GM19372 (cell line): Measurements from ENCODE around the gene CHRDL2.

Experiments used
- ATAC-seq: cut with Tn5 transposase; IDR thresholded peaks from one replicate; pipeline ENCODE4 v1.9.1; 2021; ENCODE audit warnings: mild to moderate bottlenecking, low read depth, moderate library complexity; ENCODE audit not compliant: unreplicated experiment

The CHRDL2 gene

GRCh38 chr11:74717221-74717969, 13.8 kb downstream of the CHRDL2 start:
- no peak for ATAC-seq

GRCh38 chr11:74714904-74715303, 16.3 kb downstream of the CHRDL2 start:
- no peak for ATAC-seq

GRCh38 chr11:74713686-74714085, 17.5 kb downstream of the CHRDL2 start:
- no peak for ATAC-seq

GRCh38 chr11:74710281-74710938, 20.8 kb downstream of the CHRDL2 start:
- ATAC-seq = no peak

- ATAC-seq = no peak
Observed at GRCh38 chr11:74709175-74709574, 22.1 kb downstream of the CHRDL2 start.

- no peak for ATAC-seq
Observed at GRCh38 chr11:74707602-74708510, 23.4 kb downstream of the CHRDL2 start.

- ATAC-seq = no peak
Observed at GRCh38 chr11:74707182-74707581, 24.0 kb downstream of the CHRDL2 start.

GRCh38 chr11:74703211-74703610, 28.0 kb downstream of the CHRDL2 start:
- no peak for ATAC-seq

- ATAC-seq = no peak
Observed at GRCh38 chr11:74702383-74703007, 28.7 kb downstream of the CHRDL2 start.

- no peak for ATAC-seq
Observed at GRCh38 chr11:74701351-74701750, 29.9 kb downstream of the CHRDL2 start.

- no peak for ATAC-seq
Observed at GRCh38 chr11:74699615-74700396, 31.4 kb downstream of the CHRDL2 start.

- no peak for ATAC-seq
Observed at GRCh38 chr11:74697722-74698121, 33.5 kb downstream of the CHRDL2 start.

GRCh38 chr11:74696939-74697675, 34.1 kb downstream of the CHRDL2 start:
- ATAC-seq = no peak

- ATAC-seq = no peak
Observed at GRCh38 chr11:74696500-74696899, 34.7 kb downstream of the CHRDL2 start.

- ATAC-seq = no peak
Observed at GRCh38 chr11:74695705-74696280, 35.4 kb downstream of the CHRDL2 start.

GRCh38 chr11:74694136-74694930, 36.9 kb downstream of the CHRDL2 start:
- no peak for ATAC-seq

- ATAC-seq = no peak
Observed at GRCh38 chr11:74693531-74693930, 37.7 kb downstream of the CHRDL2 start.

- ATAC-seq = no peak
Observed at GRCh38 chr11:74691755-74692154, 39.5 kb downstream of the CHRDL2 start.
